GM23248 (cell line): ENCODE measurements around the gene DIPK1B. TPM values are rescaled to one million over a fixed set of nuclear protein-coding genes. Genes with fewer than 3 reads are reported as not detected.

Source experiments
- DNase-seq: peaks from one replicate; pipeline ENCODE4 v3.0.0-alpha.2; 2015
- H2AFZ ChIP-seq: fragments of 200-600 bp; sonication (generic); 2 replicates; pipeline ENCODE4 v1.6.1; 2016; ENCODE audit warnings: antibody characterized with exemption
- H3F3A ChIP-seq: fragments of 200-600 bp; sonication (generic); 2 replicates; pipeline ENCODE4 v1.6.1; 2016; ENCODE audit warnings: mild to moderate bottlenecking, antibody characterized with exemption, mixed run types; ENCODE audit not compliant: insufficient read depth
- H3K27ac ChIP-seq: fragments of 200-600 bp; sonication (generic); 2 replicates; pipeline ENCODE4 v1.5.1; 2016; ENCODE audit warnings: mild to moderate bottlenecking
- H3K27me3 ChIP-seq: fragments of 200-600 bp; sonication (generic); replicated peaks from 2 replicates; pipeline ENCODE4 v1.6.1; 2016; ENCODE audit warnings: mild to moderate bottlenecking; ENCODE audit not compliant: insufficient read depth
- H3K36me3 ChIP-seq: fragments of 200-600 bp; sonication (generic); 2 replicates; pipeline ENCODE4 v1.6.1; 2016; ENCODE audit warnings: low read depth, mild to moderate bottlenecking
- H3K4me1 ChIP-seq: fragments of 200-600 bp; sonication (generic); 2 replicates; pipeline ENCODE4 v1.6.1; 2016; ENCODE audit warnings: mild to moderate bottlenecking; ENCODE audit not compliant: insufficient read depth
- H3K4me2 ChIP-seq: fragments of 200-600 bp; sonication (generic); one replicate; pipeline ENCODE4 v1.6.1; 2016; ENCODE audit warnings: mild to moderate bottlenecking; ENCODE audit not compliant: unreplicated experiment
- H3K4me3 ChIP-seq: fragments of 200-600 bp; sonication (generic); 2 replicates; pipeline ENCODE4 v1.5.1; 2016; ENCODE audit warnings: mild to moderate bottlenecking
- H3K79me2 ChIP-seq: fragments of 200-600 bp; sonication (generic); 2 replicates; pipeline ENCODE4 v1.6.1; 2016; ENCODE audit warnings: mild to moderate bottlenecking; ENCODE audit not compliant: insufficient read depth
- H3K9ac ChIP-seq: fragments of 200-600 bp; sonication (generic); 2 replicates; pipeline ENCODE4 v1.6.1; 2016; ENCODE audit warnings: mild to moderate bottlenecking
- H3K9me2 ChIP-seq: fragments of 200-600 bp; sonication (generic); 2 replicates; pipeline ENCODE4 v1.6.1; 2016; ENCODE audit warnings: mixed run types, mild to moderate bottlenecking, moderate library complexity; ENCODE audit not compliant: insufficient read depth
- H3K9me3 ChIP-seq: fragments of 200-600 bp; sonication (generic); one replicate; pipeline ENCODE4 v1.6.1; 2017; ENCODE audit warnings: low read depth
- H4K20me1 ChIP-seq: fragments of 200-600 bp; sonication (generic); 2 replicates; pipeline ENCODE4 v1.6.0; 2016; ENCODE audit not compliant: insufficient read depth
- EZH2 ChIP-seq: fragments of 200-600 bp; sonication (generic); IDR thresholded peaks from 2 replicates; pipeline ENCODE4 v1.6.1; 2018; ENCODE audit warnings: antibody characterized with exemption, mild to moderate bottlenecking; ENCODE audit not compliant: insufficient read depth, poor library complexity, severe bottlenecking
- EZH2phosphoT487 ChIP-seq: fragments of 200-600 bp; sonication (generic); IDR thresholded peaks from 2 replicates; pipeline ENCODE4 v1.6.1; 2018; ENCODE audit warnings: antibody characterized with exemption, moderate library complexity, mild to moderate bottlenecking, low read depth; ENCODE audit not compliant: insufficient read depth
- WGBS, 2 experiments: methylation state at CpG; one replicate each; pipeline ENCODE4 v1.1.6; 2015 to 2017; ENCODE audit warnings: low lambda C conversion rate in 2 of 2, low coverage in 1 of 2; ENCODE audit errors: missing lambda C conversion rate in 2 of 2; 5-methylcytosine and 5-hydroxymethylcytosine counted together
- in situ Hi-C: fragments of 300-500 bp; cut with MboI; formaldehyde crosslinking; loops from 2 replicates; pipeline ENCODE4 v1.15.0; 2020
- polyA plus RNA-seq: library from polyadenylated mRNA; unstranded; fragments of >200 nt; fragmentation: Nextera tagmentation; extraction: Ambion mirVana; gene quantifications from 2 replicates; pipeline ENCODE4 v1.2.1, GENCODE V29; 2016
- total RNA-seq: library from RNA; depleted of rRNA; stranded (reverse); fragments of >200 nt; shearing (Covaris generic); gene quantifications from 2 replicates; pipeline ENCODE4 v1.2.3, GENCODE V29; 2014

DIPK1B gene
- total and polyA plus RNA-seq, 2 experiments from 2014 or later = not detected

DNA sequence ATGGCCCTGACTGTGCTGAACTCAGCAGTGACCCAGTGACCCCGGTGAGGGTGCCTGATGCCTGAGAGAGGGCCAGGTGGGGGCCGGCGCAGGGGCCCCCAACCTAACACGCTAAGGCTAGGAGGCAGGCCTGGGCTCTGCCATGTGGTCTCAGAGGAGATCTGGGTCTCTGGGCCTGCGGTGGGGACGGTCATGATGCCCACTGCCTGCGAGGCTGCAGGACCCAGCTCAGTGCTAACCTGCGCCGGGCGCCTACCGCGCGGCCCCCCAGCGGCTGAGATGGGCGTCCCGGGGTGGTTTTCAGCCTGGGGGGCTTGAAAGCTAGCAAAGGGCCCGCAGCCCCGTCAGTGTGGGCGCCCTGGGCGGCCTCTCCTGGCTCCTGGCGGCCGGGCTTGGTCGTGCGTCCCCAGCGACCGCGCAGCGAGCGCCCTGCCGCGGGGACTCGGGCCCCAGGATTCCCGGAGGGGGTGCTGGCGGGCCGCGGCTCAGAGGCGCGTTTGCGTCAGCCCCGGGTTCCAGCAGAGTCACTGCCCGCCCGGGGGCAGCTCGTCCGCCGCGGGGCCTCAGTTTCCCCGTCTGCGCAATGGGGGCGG is 47.2 kb upstream of the DIPK1B start:
- peak overlapping the region; percentile 59 for H3K4me3 ChIP-seq

DNA sequence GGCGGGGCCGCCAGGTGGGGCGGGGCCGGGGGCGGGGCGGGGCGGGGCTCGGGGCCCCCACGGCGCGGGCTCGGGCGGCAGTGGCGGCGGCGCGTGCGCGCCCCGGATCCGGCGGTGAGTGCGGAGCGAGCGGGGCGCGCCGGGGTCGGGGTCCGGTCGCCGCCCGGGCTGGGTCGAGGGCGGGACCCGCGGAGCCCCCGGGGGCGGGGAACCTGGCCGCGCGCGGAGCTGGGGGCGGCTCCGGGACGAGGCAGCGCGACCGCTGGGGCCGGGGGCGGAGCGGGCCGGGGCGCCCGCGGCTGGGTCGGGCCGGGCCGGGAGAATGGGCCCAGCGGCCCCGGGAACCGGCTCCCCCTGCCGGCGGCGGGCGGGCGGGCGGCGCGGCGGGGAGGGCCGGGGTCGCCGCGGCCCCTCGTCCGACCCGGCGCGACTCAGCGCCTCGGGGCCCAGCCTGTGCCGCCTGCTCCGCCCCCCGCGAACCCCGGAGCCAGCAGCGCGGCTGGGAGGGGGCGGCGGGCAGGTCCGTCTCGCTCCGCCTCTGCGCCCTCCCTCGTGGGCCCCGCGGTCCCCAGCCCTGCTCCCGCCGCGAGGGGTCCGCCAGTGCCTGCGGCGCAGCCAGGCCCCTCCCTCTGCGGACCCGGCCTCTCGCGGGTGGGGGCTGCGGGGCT is 46.5 kb upstream of the DIPK1B start:
- 2 to 7% methylated on average over 3 to 51 of the region's 109 CpGs for WGBS, 2 experiments
- Histone ChIP-seq H3K4me2 (peak overlapping the region; percentile 35), H2AFZ (no peak overlapping the region), H3K36me3 (no peaks in the 10 kb centered on the region), H3F3A (no peaks in the 10 kb centered on the region), H3K27me3 (no peaks in the 10 kb centered on the region), H3K27ac (no peak overlapping the region), H3K4me3 (peak overlapping the region; percentile 59), H3K9ac (no peak overlapping the region), H4K20me1 (no peaks in the 10 kb centered on the region), H3K79me2 (no peaks in the 10 kb centered on the region), H3K4me1 (no peaks in the 10 kb centered on the region), H3K9me2 (no peaks in the 10 kb centered on the region), H3K9me3 (no peaks in the 10 kb centered on the region)
- in situ Hi-C loops = no loop called here
- no peak for TF ChIP-seq EZH2phosphoT487
- no peak for TF ChIP-seq EZH2
- peak; percentile 36 for DNase-seq

More for the DNA sequence above, 47.2 kb upstream of the DIPK1B start:
- WGBS, 2 experiments = 14 to 24% methylated on average over 44 to 46 of the region's 49 CpGs
- Histone ChIP-seq H3K4me2 (peak overlapping the region; percentile 76), H4K20me1 (no peaks in the 10 kb centered on the region), H3F3A (no peaks in the 10 kb centered on the region), H3K36me3 (no peaks in the 10 kb centered on the region), H3K79me2 (no peaks in the 10 kb centered on the region), H2AFZ (no peak overlapping the region; the same call in 1 of the 2 replicates), H3K9me3 (no peaks in the 10 kb centered on the region), H3K9me2 (no peaks in the 10 kb centered on the region), H3K27ac (no peak overlapping the region), H3K4me1 (no peaks in the 10 kb centered on the region), H3K9ac (0 out of 2 replicates have a peak overlapping the region, but pooled peaks have one; percentile 31), H3K27me3 (no peaks in the 10 kb centered on the region)
- in situ Hi-C loops = no loop called here
- peak; percentile 49 for DNase-seq
- TF ChIP-seq EZH2 = no peak

DNA sequence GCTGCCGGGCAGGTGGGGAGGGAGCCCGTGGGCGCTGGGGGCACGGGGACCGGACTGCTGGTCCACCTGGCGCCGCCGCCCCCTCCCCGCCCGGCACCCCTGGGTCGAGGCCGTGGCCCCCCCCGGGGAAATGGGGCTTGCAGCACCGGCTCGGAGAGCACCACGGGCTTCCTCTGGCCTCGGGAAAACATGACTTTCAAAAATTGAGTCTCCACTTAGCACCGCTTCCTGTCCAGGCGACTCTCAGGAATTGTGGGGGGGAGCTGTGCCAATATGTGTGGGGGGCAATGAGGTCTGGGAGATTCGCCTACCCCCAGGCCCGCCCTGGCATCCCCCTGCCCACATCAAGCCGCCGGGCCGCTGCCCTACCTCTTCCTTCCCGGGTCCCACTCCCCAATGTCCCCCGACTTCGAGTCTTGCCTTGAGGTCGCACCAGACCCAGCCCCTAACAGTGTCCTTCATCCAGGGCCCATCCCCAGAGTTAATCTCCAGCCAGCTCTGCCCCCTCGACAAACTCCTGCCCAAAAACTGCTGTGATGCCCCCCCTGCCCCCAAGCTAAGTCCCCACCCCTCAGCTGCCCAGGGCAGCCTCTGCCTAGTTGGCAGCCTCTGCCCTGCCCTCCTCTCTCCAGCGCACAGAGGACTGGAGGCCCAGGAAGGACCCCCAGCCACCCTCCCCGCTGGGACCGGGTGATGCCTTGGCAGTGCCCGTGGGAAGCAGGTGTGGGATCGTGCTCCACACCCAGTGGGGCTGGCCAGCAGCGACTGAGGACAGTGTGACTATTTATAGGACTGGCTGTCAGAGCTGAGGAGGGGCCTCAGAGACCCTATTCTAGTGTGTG is 45.8 kb upstream of the DIPK1B start:
- Histone ChIP-seq H2AFZ (no peak overlapping the region), H3K27me3 (no peaks in the 10 kb centered on the region), H3K79me2 (no peaks in the 10 kb centered on the region), H3K9me3 (no peaks in the 10 kb centered on the region), H3K9me2 (no peaks in the 10 kb centered on the region), H3K4me1 (no peaks in the 10 kb centered on the region), H3K4me2 (peak overlapping the region; percentile 35), H3F3A (no peaks in the 10 kb centered on the region), H3K9ac (no peak overlapping the region), H3K4me3 (peak overlapping the region; percentile 43; the same call in 1 of the 2 replicates), H3K36me3 (no peaks in the 10 kb centered on the region), H4K20me1 (no peaks in the 10 kb centered on the region), H3K27ac (no peak overlapping the region)
- in situ Hi-C loops = no loop called here
- 45 to 90% methylated on average over 11 to 26 of the region's 35 CpGs for WGBS, 2 experiments
- peak; percentile 48 for DNase-seq
- no peak for TF ChIP-seq EZH2
- TF ChIP-seq EZH2phosphoT487 = no peak

DNA sequence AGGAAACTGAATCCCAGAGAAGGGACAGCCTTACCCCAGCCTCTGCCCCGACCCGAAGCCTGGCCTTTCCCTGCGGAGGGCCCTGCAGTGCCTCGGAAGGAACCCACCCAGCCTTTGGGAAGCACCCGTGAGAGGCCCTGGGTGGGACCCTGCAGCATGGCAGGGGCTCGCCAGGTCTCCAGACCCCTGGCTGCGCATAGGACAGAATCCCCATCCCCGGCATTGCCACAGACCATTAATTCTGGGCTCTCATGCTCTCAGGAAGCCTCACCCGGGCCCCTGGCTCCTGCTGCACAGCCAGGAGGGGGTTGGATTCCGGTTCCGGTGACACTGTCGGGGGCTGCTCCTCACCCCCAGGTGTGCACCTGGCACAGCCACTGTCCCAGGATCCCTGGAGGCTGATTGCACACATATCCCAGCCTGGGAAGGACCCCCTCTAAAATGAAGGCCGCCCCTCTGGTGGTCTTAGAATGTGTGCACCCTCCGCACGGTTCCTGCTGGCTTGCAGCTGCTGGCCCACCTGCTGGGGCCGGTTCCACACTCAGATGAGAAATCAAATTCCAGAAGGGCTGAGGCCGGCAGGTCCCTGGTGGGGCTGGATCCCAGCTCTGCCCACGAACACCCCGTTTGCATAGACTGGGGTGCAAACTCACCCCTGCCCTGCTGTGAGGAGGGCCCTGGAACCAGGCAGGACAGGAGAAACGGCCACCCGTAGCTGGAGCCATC is 45.0 kb upstream of the DIPK1B start:
- H2AFZ ChIP-seq = no peak overlapping the region
- no peaks in the 10 kb centered on the region for H3F3A ChIP-seq
- H3K9ac ChIP-seq = no peak overlapping the region
- WGBS, 2 experiments = 77 to 80% methylated on average over 18 to 20 of the region's 21 CpGs
- no peak overlapping the region for H3K4me2 ChIP-seq
- in situ Hi-C loops = no loop called here
- H3K9me2 ChIP-seq = no peaks in the 10 kb centered on the region
- no peaks in the 10 kb centered on the region for H3K9me3 ChIP-seq
- H3K4me3 ChIP-seq = no peak overlapping the region
- H3K27ac ChIP-seq = no peak overlapping the region
- no peaks in the 10 kb centered on the region for H3K36me3 ChIP-seq
- H4K20me1 ChIP-seq = no peaks in the 10 kb centered on the region
- no peak for DNase-seq
- no peaks in the 10 kb centered on the region for H3K4me1 ChIP-seq
- no peaks in the 10 kb centered on the region for H3K27me3 ChIP-seq
- no peak for TF ChIP-seq EZH2phosphoT487
- TF ChIP-seq EZH2 = no peak
- H3K79me2 ChIP-seq = no peaks in the 10 kb centered on the region
